HEK293 (cell line): Measurements from ENCODE around the gene CACNA1D.

Source experiments
- CTCF ChIP-seq: fragments of 450-650 bp; formaldehyde crosslinking; IDR thresholded peaks from 2 replicates; pipeline ENCODE4 v1.5.1; 2016; ENCODE audit warnings: missing biosample characterization, missing genetic modification characterization
- MYNN ChIP-seq: fragments of 450-650 bp; formaldehyde crosslinking; IDR thresholded peaks from 2 replicates; pipeline ENCODE4 v1.5.1; 2016; ENCODE audit warnings: missing biosample characterization, missing genetic modification characterization, borderline replicate concordance
- OVOL3 ChIP-seq: fragments of 450-650 bp; formaldehyde crosslinking; IDR thresholded peaks from 2 replicates; pipeline ENCODE4 v1.5.1; 2016; ENCODE audit warnings: missing biosample characterization, missing genetic modification characterization
- ZBTB26 ChIP-seq: fragments of 450-650 bp; formaldehyde crosslinking; optimal IDR thresholded peaks from 2 replicates; pipeline ENCODE3; 2016; ENCODE audit warnings: missing biosample characterization, mild to moderate bottlenecking, missing genetic modification characterization
- ZBTB7A ChIP-seq: fragments of 450-650 bp; formaldehyde crosslinking; IDR thresholded peaks from 2 replicates; pipeline ENCODE4 v1.5.1; 2016; ENCODE audit warnings: low read depth, missing biosample characterization, missing genetic modification characterization
- ZBTB8A ChIP-seq: fragments of 450-650 bp; formaldehyde crosslinking; IDR thresholded peaks from 2 replicates; pipeline ENCODE4 v1.5.1; 2016; ENCODE audit warnings: missing biosample characterization, missing genetic modification characterization
- ZNF18 ChIP-seq: fragments of 450-650 bp; formaldehyde crosslinking; IDR thresholded peaks from 2 replicates; pipeline ENCODE4 v1.5.1; 2016; ENCODE audit warnings: missing biosample characterization, missing genetic modification characterization
- ZNF335 ChIP-seq: fragments of 450-650 bp; formaldehyde crosslinking; conservative IDR thresholded peaks from 2 replicates; pipeline ENCODE4 v1.5.1; 2016; ENCODE audit warnings: missing biosample characterization, missing genetic modification characterization
- ZNF48 ChIP-seq: fragments of 450-650 bp; formaldehyde crosslinking; IDR thresholded peaks from 2 replicates; pipeline ENCODE4 v1.5.1; 2016; ENCODE audit warnings: missing biosample characterization, missing genetic modification characterization
- ZNF580 ChIP-seq: fragments of 450-650 bp; formaldehyde crosslinking; IDR thresholded peaks from 2 replicates; pipeline ENCODE4 v1.5.1; 2016; ENCODE audit warnings: missing biosample characterization, missing genetic modification characterization
- ZNF585B ChIP-seq: fragments of 450-650 bp; formaldehyde crosslinking; IDR thresholded peaks from 2 replicates; pipeline ENCODE4 v1.5.1; 2016; ENCODE audit warnings: missing biosample characterization, missing genetic modification characterization
- ZNF660 ChIP-seq: fragments of 450-650 bp; IDR thresholded peaks from 2 replicates; pipeline ENCODE4 v1.5.1; 2018; ENCODE audit warnings: missing biosample characterization, mild to moderate bottlenecking, missing genetic modification characterization

GRCh38 chr3:53846851-53847155, 352.4 kb downstream of the CACNA1D start:
- TF ChIP-seq CTCF (tag by site-specific recombination) (no peak), ZBTB8A (tag by site-specific recombination) (no peak), ZBTB7A (tag by site-specific recombination) (no peak), ZBTB26 (no peak), ZNF660 (tag by site-specific recombination) (no peak), ZNF48 (no peak), ZNF18 (tag by site-specific recombination) (no peak), MYNN (tag by site-specific recombination) (no peak), ZNF335 (tag by site-specific recombination) (peak; percentile 21), OVOL3 (no peak), ZNF580 (no peak), ZNF585B (tag by site-specific recombination) (no peak)
